Measurements from ENCODE around the gene SP110.

Gene SP110

DNA sequence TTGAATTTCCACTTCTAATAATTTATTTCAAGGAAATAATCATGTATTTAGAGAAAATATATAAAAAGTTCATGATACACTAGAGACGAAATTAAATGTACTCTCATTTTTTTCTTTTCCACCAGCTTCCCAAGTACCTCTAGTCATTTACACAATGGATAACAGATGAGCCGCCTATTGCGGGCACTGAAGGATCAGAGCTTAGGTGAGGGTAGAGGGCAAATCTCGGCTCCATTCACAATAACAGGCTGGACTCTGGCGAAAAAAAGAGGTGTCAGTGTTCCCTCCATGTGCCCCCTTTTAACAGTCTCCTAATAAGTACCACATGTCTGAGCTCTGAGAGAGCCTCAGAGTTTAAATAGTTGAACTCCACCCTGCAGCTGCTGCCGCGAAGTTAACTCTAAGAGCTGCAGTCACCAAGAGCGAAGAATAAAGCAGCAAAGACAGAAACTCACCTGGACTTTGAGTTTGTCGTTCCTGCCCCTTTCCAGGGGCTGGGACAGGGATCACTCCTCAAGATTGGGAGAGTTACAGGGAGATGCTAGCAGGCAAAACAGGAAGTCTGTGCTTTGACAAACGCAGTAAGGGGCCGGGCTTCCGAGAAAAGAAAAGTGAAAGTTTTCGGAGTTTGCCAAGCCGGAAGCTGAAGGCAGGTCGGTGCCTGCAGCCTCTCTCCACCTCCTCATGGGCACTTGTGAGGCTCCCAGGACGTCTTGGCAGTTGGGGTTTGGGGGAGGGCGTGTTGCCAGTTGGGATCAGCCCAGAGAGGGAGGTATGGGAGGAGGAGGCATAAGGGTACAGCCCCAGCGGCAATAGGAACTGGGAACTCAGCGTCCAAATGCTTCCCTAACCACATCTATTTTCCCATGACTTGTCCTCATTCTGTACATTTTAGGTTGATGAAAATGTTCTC lies at the start of gene SP110:
Gene SP110 (minus strand): TSS at position 566 of the 913 bp plus-strand sequence. CDS start 3,057 bp downstream, outside the sequence.
- no peak for TF ChIP-seq CTCF (IDR thresholded peaks at IDR 0.05)

DNA sequence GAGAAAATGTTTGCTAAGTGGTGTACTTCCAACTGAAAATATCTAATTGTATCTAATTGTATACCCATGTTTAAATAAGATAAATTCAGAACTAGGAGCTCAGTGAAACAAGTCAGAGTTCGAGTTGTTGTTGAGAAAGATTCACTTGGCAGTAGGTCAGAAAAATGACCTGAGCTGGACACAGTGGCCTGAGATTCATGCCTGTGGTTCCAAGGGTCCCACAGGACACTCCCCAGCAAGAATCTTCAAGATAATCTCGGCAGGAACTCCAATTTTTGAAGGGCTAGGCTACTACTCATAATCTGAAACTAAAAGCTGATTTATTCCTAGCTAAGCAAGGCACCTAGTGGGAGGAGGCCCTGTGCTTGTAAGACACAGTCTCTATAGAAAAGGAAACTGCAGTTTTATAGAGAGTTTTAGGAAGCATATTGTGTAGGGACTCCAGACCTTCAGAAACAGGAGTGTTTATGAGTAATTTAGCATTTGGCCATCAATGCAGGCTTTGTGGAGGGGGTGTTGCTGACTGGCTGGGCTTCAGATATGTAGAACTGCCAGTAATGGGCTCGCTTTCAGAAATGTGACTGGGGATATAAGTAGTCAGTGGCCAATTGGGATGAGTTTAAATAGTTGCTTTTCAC lies 48.9 kb upstream of the SP110 start:
- no peak for TF ChIP-seq CTCF (IDR thresholded peaks at IDR 0.05)

DNA sequence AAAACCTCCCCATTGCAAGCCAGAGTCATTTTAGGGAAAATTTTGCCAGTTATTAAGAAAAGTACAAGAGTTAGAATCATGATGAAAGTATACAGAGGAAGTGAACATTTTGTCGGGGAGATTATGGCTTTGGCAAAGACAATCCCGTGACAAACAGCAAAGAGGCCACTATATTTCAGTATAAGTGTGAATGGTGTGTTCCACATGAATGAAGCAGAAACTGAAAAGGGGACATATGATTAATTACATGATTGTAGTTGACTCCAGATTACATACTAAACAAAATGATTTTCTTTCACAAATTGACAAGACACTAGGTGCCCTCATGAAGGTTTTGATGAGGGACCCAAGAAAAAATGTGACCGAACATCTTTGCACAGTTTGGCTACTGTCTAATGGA lies 47.8 kb upstream of the SP110 start:
- no peak for TF ChIP-seq CTCF (IDR thresholded peaks at IDR 0.05)

DNA sequence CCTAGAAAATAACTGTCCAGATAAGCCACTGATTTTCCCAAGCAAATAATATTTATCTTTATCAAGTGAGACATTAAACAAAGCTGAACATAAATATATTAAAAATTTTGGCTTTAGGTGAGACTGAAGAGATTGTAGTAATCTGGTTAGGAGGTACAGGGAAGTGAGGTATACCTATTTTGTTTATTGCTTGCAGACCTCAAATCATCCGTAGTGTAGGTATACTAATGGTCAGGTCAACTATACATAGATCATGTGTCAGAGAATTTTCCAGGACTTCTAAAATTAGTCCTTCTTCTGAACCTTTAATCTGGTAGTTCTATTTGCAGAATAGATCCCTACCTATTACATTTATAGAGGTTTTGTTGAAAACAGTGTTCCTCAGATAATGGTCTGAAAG lies 47.3 kb upstream of the SP110 start:
- TF ChIP-seq CTCF (IDR thresholded peaks at IDR 0.05), result no peak

DNA sequence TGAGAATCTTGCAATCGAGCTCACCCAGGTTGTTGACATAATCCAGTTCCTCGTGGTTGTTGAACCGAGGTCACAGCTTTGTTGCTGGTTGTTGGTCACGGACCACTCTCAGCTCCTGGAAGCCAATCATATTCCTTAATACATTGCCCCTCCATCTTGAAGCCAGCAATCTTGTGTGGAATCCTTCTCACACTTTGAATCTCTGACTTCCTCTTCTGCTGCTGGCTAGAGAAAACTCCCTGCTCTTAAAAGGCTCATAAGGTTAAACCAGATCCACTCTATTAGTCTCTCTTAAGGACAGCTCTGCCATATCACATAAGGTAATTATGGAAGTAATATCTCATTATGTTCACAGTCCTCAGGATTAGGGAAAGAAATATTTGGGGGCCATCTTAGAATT lies 46.9 kb upstream of the SP110 start:
- no peak for TF ChIP-seq CTCF (IDR thresholded peaks at IDR 0.05)

DNA sequence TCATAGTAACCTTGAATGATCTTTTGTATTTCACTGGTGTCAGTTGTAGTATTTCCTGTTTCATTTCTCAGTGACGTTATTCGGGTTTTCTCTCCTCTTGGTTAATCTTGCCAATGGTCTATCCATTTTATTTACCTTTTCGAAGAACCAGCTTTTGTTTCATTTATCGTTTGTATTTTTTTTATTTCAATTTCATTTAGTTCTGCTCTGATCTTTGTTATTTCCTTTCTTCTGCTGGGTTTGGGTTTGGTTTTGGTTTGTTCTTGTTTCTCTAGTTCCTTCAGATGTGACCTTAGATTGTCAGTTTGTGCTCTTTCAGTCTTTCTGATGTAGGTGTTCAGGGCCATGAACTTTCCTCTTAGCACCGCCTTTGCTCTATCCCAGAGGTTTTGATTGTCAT lies 42.5 kb upstream of the SP110 start:
- TF ChIP-seq CTCF (IDR thresholded peaks at IDR 0.05), result no peak

DNA sequence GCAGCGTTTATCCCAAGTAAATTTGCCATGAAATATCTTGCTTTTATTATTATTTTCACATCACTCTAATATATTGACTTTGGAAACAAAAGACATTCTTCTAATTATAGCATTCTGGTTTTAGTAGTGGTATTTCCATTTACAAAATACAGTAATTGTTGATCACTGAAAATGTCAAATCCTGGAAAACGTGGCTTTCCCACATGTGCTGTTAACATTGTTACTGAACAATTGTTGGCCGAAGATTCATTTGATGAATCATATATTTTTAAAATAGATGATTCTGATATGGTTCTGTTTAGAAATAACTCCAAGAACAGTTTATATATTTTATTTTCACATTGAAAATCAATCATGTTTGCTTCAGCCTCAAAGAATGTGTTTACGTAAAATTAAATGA lies 38.7 kb upstream of the SP110 start:
- no peak for TF ChIP-seq CTCF (IDR thresholded peaks at IDR 0.05)
